ENCODE measurements around the gene KLHL36. TPM values are rescaled to one million over a fixed set of nuclear protein-coding genes. Genes with fewer than 3 reads are reported as not detected.
A peak's percentile ranks its signal among the peaks of the same experiment; 100 is the strongest.

The KLHL36 gene
- total RNA-seq, 1 experiment from 2014 or later = 19.2 TPM

GRCh38 chr16:84648595-84649510, 542 bp downstream of the KLHL36 start:
- no peak for DNase-seq (ENCODE audit: low spot score)

GRCh38 chr16:84649511-84649861, 1.2 kb downstream of the KLHL36 start:
- DNase-seq (ENCODE audit: low spot score) = no peak

DNA sequence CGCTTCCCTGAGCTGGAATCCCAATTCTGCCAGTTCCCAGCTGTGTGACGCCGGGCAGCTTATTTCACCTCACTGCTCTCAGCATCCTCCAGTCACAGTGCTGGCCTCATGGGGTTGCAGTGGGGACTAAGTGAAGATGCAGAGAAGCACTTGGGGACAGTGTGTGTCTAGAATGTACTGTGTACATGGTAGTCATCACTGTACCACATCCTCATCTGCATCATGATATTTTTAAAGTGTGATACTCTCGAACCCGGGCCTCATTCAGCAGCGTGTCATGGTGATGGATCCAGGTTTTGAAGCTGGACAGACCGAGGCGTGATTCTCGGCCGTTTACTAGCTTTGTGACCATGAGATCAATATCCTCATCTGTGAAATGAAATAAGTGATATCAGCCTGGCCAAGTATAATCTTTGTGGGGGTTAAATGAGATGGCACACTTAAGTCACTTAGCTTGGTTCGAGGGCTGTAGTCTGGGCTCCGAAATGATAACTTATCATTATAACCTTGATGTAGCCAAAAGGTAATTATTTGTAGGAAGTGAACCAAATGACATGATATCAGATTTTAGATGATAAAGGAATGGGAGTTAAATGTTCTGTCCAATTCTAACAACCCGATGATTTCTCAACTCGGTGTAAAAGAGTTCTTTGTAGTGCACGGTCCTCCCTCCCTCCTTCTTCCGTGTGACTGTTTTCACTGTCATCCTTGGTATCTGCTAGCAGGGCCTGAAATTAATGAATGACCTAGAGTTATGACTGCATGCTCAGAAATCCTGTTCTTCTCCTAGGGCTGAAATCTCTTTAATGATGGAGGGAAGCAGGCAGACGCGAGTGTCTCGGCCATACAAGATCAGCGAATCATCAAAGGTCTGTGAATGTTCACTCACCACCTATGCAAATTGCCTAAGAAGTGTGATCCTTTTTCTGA, 2.0 kb downstream of the KLHL36 start:
- DNase-seq (ENCODE audit: low spot score) = no peak

GRCh38 chr16:84652566-84652965, 4.3 kb downstream of the KLHL36 start:
- DNase-seq (ENCODE audit: low spot score) = no peak

- DNase-seq (ENCODE audit: low spot score) = no peak
Observed at GRCh38 chr16:84654238-84654637, 5.9 kb downstream of the KLHL36 start.

DNA sequence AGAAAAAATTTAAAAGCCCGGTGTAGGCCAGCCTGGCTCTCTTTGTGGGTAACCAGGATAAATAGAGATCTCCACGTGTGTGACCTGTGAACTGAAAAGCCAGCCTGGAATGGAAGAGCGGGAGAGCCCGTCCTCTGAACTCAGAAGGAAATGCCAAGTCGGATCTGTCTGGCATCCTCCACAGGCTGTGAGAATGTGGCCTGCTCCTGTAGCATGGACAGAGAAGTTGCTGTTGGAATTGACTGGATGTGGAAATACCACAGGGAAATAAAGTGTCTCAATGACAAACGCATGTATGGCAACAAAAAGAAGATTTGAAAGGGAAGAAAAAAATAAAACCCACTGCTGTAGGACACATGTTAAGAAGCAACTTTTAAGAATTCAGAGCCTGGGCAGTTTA, 6.7 kb downstream of the KLHL36 start:
- no peak for DNase-seq (ENCODE audit: low spot score)

DNA sequence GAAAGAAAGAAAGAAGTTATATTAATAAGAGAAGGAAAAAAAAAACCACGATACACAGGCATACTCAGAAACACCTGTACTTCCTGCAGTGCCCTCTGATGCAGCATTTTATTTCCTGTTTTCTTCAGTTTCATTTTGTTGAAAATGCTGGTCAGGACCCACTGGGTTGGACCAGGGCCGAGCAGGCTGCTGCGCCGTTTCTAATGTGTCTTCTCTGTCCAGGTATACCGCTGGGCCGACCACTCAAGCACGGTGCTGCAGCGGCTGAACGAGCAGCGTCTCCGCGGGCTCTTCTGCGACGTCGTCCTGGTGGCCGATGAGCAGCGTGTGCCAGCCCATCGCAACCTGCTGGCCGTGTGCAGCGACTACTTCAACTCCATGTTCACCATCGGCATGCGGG, 8.3 kb downstream of the KLHL36 start:
- DNase-seq (ENCODE audit: low spot score) = no peak

DNA sequence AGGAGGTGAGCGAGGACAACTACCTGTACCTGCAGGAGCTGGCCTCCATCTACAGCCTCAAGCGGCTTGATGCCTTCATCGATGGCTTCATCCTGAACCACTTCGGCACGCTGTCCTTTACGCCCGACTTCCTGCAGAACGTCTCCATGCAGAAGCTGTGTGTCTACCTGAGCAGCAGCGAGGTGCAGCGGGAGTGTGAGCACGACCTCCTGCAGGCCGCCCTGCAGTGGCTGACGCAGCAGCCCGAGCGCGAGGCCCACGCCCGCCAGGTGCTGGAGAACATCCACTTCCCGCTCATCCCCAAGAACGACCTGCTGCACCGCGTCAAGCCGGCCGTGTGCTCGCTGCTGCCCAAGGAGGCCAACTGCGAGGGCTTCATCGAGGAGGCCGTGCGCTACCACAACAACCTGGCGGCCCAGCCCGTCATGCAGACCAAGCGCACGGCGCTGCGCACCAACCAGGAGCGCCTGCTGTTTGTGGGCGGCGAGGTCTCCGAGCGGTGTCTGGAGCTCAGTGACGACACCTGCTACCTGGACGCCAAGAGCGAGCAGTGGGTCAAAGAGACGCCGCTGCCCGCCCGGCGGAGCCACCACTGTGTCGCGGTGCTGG, 9.0 kb downstream of the KLHL36 start:
- no peak for DNase-seq (ENCODE audit: low spot score)

DNA sequence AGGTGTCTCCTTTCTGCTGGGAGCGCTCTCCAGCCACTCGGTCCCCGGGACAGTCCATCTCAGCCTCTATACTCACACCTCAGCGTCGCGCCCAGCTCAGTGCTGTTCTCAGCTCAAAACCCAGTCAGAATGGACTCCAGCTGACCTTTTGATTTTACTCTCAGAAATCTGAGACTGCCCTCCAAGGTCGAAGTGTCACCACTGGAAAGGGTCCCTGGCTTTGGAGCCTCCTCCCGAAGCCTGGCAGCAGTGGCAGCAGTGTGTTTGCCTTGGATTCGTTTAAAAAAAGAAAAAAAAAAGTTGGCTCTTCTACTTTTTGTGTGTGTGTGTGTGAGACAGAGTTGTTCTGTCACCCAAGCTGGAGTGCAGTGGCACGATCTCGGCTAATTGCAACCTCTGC, 10.4 kb downstream of the KLHL36 start:
- DNase-seq (ENCODE audit: low spot score) = no peak

GRCh38 chr16:84659656-84660300, 11.5 kb downstream of the KLHL36 start:
- DNase-seq (ENCODE audit: low spot score) = no peak

- DNase-seq (ENCODE audit: low spot score) = no peak
Observed at GRCh38 chr16:84660973-84661372, 12.7 kb downstream of the KLHL36 start.

- DNase-seq (ENCODE audit: low spot score) = no peak
Observed at GRCh38 chr16:84661418-84662060, 13.2 kb downstream of the KLHL36 start.

- DNase-seq (ENCODE audit: low spot score) = no peak
Observed at GRCh38 chr16:84662471-84662870, 14.2 kb downstream of the KLHL36 start.

GRCh38 chr16:84663433-84664101, 15.3 kb downstream of the KLHL36 start:
- DNase-seq (ENCODE audit: low spot score) = no peak

GRCh38 chr16:84665359-84665758, 17.0 kb downstream of the KLHL36 start:
- DNase-seq (ENCODE audit: low spot score) = no peak

DNA sequence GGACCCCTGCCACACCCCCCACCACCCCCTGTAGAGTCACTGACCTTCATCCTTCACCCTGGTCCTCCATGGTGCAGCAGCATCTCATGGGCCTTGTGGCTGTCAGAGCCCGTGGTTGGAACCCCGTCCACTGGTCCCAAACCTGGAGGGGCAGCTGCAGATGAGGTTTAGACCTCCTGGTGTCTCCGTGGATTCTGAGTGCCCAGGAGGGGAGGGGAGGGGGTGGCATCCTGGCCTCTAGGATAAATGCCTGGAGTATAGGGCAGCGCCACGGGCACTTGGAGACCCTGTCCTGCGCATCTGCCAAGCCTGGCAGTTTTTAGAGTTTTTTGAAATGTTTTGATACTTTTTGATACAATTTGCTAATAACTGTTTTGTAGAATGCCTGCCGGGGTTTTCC, 17.5 kb downstream of the KLHL36 start:
- DNase-seq (ENCODE audit: low spot score) = no peak

DNA sequence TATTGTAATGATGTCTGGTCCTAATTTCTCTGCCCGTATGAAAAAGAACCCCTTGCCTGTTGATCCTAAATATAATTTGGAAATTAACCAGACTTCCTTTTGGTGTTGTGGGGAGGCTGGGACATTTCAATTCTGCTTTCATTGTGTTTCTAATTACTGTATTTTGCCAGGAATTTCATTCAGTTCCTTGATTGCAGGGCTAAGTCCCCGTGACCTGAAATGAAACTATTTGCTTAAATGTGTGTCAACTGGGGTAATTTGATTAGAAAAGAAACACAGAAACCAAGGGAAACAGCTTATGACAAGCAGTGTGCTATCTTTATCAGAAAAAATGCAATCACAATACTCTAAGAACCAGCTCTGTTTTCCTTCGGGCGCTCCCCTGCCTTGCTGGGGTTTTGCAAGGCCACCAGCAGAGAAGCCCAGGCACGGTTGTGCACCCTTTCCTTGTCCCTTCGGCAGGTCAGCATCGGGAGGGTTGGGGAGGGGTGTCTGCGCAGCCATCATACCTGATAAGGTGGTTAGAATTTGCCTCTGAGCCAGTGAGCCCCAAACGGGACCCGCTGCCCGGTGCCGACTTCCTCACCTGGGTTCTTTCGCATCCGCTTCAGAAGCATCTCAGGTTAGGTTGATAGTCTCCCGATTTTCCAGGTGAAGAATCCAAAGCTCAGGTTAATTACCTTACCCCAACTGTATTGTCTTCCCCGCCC, 19.4 kb downstream of the KLHL36 start:
- no peak for DNase-seq (ENCODE audit: low spot score)

- DNase-seq (ENCODE audit: low spot score) = no peak
Observed at GRCh38 chr16:84670063-84670462, 21.8 kb downstream of the KLHL36 start.

- peak; percentile 74 for DNase-seq (ENCODE audit: low spot score)
Observed at GRCh38 chr16:84672276-84673202, 24.2 kb downstream of the KLHL36 start.

All from H4 (cell line).